Measurements from ENCODE around the gene ZNF549.

The ZNF549 gene

GRCh38 chr19:57566396-57567265 lies 39.5 kb downstream of the ZNF549 start:
- no peak for DNase-seq (ENCODE audit: low read depth, low spot score)

GRCh38 chr19:57570707-57571106 lies 43.6 kb downstream of the ZNF549 start:
- DNase-seq (ENCODE audit: low read depth, low spot score) = no peak

- no peak for DNase-seq (ENCODE audit: low read depth, low spot score)
Observed at GRCh38 chr19:57572415-57572947, 45.3 kb downstream of the ZNF549 start.

- DNase-seq (ENCODE audit: low read depth, low spot score) = no peak
Observed at GRCh38 chr19:57576661-57577060, 49.5 kb downstream of the ZNF549 start.

GRCh38 chr19:57578487-57579205 lies 51.5 kb downstream of the ZNF549 start, which contains the start of gene ZNF416:
TSS of gene ZNF416 (minus strand) at chr19:57578911. CDS start at chr19:57578704, 207 bp downstream.
- DNase-seq (ENCODE audit: low read depth, low spot score) = peak; percentile 99

GRCh38 chr19:57583104-57583520 lies 56.0 kb downstream of the ZNF549 start:
- DNase-seq (ENCODE audit: low read depth, low spot score) = no peak

GRCh38 chr19:57583521-57584416 lies 56.6 kb downstream of the ZNF549 start, which contains the start of gene ZIK1:
TSS of gene ZIK1 (plus strand) at chr19:57584145. CDS start at chr19:57584357, 212 bp downstream.
- peak; percentile 96 for DNase-seq (ENCODE audit: low read depth, low spot score)

- DNase-seq (ENCODE audit: low read depth, low spot score) = no peak
Observed at GRCh38 chr19:57587529-57587928, 60.4 kb downstream of the ZNF549 start.

GRCh38 chr19:57599377-57599760 lies 72.2 kb downstream of the ZNF549 start:
- DNase-seq (ENCODE audit: low read depth, low spot score) = no peak

GRCh38 chr19:57599761-57600383 lies 72.7 kb downstream of the ZNF549 start, which contains the start of gene ZNF530:
TSS of gene ZNF530 (plus strand) at chr19:57599885. CDS start at chr19:57604346, 4,461 bp downstream.
- DNase-seq (ENCODE audit: low read depth, low spot score) = peak; percentile 91

- DNase-seq (ENCODE audit: low read depth, low spot score) = no peak
Observed at GRCh38 chr19:57606931-57607330, 79.8 kb downstream of the ZNF549 start.

Data from ELF-1 (cell line).